Nephron (organoid): ENCODE data around the gene MBD5.

Experiments
- H3K27ac Mint-ChIP-seq, 3 experiments: 2 replicates each; pipeline ENCODE4 v1.8.0; 2020; ENCODE audit warnings: mixed read lengths in 3 of 3, mild to moderate bottlenecking in 2 of 3, moderate library complexity in 1 of 3
- H3K27me3 Mint-ChIP-seq: 2 replicates; pipeline ENCODE4 v1.8.0; 2021; ENCODE audit warnings: low read depth, mild to moderate bottlenecking, moderate library complexity, mixed read lengths
- H3K36me3 Mint-ChIP-seq: 2 replicates; pipeline ENCODE4 v1.8.0; 2020; ENCODE audit warnings: low read depth, mixed read lengths
- H3K4me1 Mint-ChIP-seq: 2 replicates; pipeline ENCODE4 v1.8.0; 2020; ENCODE audit warnings: mixed read lengths
- H3K4me3 Mint-ChIP-seq, 3 experiments: 2 replicates each; pipeline ENCODE4 v1.8.0; 2020; ENCODE audit warnings: mild to moderate bottlenecking in 3 of 3, mixed read lengths in 3 of 3, moderate library complexity in 2 of 3
- H3K9me3 Mint-ChIP-seq: 2 replicates; pipeline ENCODE4 v1.8.0; 2020; ENCODE audit warnings: mixed read lengths
- TF ChIP-seq, protein P1 (sequence below), 3 experiments: fragments of 200-600 bp; sonication (generic); IDR thresholded peaks; one replicate each; pipeline ENCODE4 v1.5.0; 2021; ENCODE audit warnings: antibody characterized with exemption in 3 of 3; ENCODE audit not compliant: unreplicated experiment in 3 of 3

MBD5 gene

GRCh38 chr2:148338541-148338940 lies 317.6 kb downstream of the MBD5 start:
- no peak overlapping the region for H3K27ac Mint-ChIP-seq
- H3K27me3 Mint-ChIP-seq = no peaks in the 10 kb centered on the region
- no peaks in the 10 kb centered on the region for H3K4me1 Mint-ChIP-seq
- TF ChIP-seq, protein P1, sequence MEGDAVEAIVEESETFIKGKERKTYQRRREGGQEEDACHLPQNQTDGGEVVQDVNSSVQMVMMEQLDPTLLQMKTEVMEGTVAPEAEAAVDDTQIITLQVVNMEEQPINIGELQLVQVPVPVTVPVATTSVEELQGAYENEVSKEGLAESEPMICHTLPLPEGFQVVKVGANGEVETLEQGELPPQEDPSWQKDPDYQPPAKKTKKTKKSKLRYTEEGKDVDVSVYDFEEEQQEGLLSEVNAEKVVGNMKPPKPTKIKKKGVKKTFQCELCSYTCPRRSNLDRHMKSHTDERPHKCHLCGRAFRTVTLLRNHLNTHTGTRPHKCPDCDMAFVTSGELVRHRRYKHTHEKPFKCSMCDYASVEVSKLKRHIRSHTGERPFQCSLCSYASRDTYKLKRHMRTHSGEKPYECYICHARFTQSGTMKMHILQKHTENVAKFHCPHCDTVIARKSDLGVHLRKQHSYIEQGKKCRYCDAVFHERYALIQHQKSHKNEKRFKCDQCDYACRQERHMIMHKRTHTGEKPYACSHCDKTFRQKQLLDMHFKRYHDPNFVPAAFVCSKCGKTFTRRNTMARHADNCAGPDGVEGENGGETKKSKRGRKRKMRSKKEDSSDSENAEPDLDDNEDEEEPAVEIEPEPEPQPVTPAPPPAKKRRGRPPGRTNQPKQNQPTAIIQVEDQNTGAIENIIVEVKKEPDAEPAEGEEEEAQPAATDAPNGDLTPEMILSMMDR (IDR thresholded peaks at IDR 0.05; ENCODE audit: unreplicated experiment in 3 of 3) = no peak
- H3K36me3 Mint-ChIP-seq = peaks cover 30% of the 10 kb centered on the region
- peaks cover 3% of the 10 kb centered on the region for H3K9me3 Mint-ChIP-seq
- H3K4me3 Mint-ChIP-seq = no peak overlapping the region

DNA sequence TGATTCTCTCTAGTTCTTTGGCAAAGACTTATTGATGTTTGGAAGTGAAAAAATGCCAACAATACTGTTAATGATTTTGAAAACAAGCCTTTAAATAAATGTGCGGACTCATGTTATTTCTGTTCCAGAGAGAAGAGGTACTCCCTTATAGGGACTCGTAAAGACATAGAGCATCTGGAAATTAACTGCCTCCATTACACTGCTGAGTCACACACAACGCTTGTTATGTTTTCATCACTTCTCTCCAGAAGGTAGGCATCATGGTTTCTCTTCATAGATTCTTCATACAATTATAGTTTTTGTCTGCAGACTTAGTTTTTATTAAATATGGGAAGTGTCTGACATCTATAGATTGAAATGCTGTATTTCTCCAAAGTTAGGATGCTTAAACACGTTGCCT lies 321.2 kb downstream of the MBD5 start:
- Mint-ChIP-seq H3K9me3 (peaks cover 11% of the 10 kb centered on the region), H3K27me3 (no peaks in the 10 kb centered on the region), H3K4me1 (no peaks in the 10 kb centered on the region), H3K4me3 (no peak overlapping the region), H3K36me3 (peaks cover 35% of the 10 kb centered on the region), H3K27ac (peak overlapping the region in 1 of 3 experiments; percentile 79)
- TF ChIP-seq, protein P1 (IDR thresholded peaks at IDR 0.05; ENCODE audit: unreplicated experiment in 3 of 3) = no peak

DNA sequence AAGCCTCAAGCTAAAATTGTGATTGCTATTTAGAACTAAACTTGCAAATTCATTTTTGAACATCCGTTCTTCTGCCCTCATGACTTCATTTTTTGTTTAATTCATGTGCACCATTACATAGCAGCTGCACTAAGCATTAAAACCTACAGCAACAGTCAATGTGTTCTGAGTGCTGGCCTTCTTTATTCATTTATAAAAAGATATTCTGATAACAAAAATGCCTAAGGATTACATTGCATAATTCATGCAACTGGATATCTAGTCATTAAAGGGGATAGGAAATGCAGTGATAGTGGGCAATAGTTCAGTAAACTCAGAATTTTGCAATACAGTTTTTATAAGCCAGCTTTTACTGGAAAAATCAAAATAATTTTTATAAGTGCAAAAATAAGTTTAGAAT lies 329.3 kb downstream of the MBD5 start:
- Mint-ChIP-seq H3K4me3 (no peak overlapping the region), H3K27ac (no peak overlapping the region), H3K27me3 (no peaks in the 10 kb centered on the region), H3K9me3 (peaks cover 19% of the 10 kb centered on the region), H3K4me1 (peaks cover 6% of the 10 kb centered on the region), H3K36me3 (peaks cover 25% of the 10 kb centered on the region)
- TF ChIP-seq, protein P1 (IDR thresholded peaks at IDR 0.05; ENCODE audit: unreplicated experiment in 3 of 3) = no peak

DNA sequence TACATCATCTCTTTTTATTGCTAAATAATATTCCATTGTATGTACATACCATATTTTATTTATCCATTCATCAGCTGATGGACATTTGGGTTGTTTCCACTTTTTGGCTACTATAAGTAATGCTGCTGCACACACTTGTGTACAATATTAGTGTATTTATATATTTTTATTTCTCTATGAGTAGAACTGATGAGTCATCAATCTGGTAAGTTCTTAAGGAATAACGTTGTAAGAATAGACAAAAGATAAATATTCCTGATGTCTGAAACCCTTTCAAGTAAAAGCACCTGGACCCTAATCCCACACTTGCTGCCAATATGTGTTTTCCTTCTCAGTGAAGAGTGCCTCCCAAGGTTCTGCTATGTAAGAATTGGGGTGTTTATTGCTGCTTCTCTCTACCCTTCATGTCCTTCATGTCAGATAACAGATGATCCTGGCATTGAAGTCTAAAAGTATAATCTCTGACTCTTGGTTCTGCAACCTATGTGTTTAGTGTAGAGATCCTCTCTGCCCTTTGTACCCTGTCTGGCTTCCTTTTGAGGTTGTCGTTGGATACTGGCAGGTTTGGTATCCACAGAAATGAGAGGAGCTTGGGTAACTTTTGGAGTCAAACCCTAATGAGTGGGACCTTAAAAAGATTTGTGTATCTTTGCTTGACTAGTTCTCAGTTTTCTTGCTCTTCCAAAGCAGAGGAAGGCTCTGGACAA lies 330.7 kb downstream of the MBD5 start:
- Mint-ChIP-seq H3K9me3 (peaks cover 29% of the 10 kb centered on the region), H3K27me3 (no peaks in the 10 kb centered on the region)

GRCh38 chr2:148358375-148358774 lies 337.5 kb downstream of the MBD5 start:
- H3K27ac Mint-ChIP-seq = no peak overlapping the region
- TF ChIP-seq, protein P1 (IDR thresholded peaks at IDR 0.05; ENCODE audit: unreplicated experiment in 3 of 3) = no peak
- H3K27me3 Mint-ChIP-seq = no peaks in the 10 kb centered on the region
- H3K4me1 Mint-ChIP-seq = peaks cover 4% of the 10 kb centered on the region
- peaks cover 49% of the 10 kb centered on the region for H3K36me3 Mint-ChIP-seq
- peaks cover 39% of the 10 kb centered on the region for H3K9me3 Mint-ChIP-seq
- H3K4me3 Mint-ChIP-seq = no peak overlapping the region

More for the DNA sequence above, 330.7 kb downstream of the MBD5 start:
- Mint-ChIP-seq H3K36me3 (peaks cover 32% of the 10 kb centered on the region), H3K4me1 (peaks cover 6% of the 10 kb centered on the region), H3K27ac (no peak overlapping the region), H3K4me3 (no peak overlapping the region)
- TF ChIP-seq, protein P1 (IDR thresholded peaks at IDR 0.05; ENCODE audit: unreplicated experiment in 3 of 3) = no peak

DNA sequence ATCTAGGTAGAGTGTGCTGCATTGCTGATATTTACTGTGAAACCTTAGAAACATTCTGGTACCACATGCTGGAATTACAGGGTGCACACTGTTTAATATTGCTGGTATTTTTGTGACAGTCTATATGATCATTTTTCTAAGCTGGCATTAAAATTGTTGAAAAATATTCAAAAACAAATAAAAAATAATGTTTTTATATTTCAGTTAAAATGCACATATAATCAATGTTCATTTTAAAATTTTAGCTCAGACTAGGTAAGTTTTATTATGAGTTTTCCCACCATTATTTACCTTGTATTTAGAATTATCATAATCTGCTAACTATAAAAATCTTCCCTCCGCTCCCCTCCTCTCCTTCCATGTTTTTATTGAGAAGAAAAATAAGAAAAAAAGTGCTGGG lies 339.8 kb downstream of the MBD5 start:
- TF ChIP-seq, protein P1 (IDR thresholded peaks at IDR 0.05; ENCODE audit: unreplicated experiment in 3 of 3) = no peak
- H3K27me3 Mint-ChIP-seq = no peaks in the 10 kb centered on the region
- no peak overlapping the region for H3K4me3 Mint-ChIP-seq
- peaks cover 4% of the 10 kb centered on the region for H3K4me1 Mint-ChIP-seq
- no peak overlapping the region for H3K27ac Mint-ChIP-seq
- H3K9me3 Mint-ChIP-seq = peaks cover 39% of the 10 kb centered on the region
- H3K36me3 Mint-ChIP-seq = peaks cover 49% of the 10 kb centered on the region
